Gastrocnemius medialis (tissue), 4 donors: Measurements from ENCODE around the gene DOCK3.

Experiments used
- POLR2A ChIP-seq, 2 donors: fragments of 450-650 bp; IDR thresholded peaks; one replicate each; pipeline ENCODE4 v1.6.1; 2017; ENCODE audit warnings: antibody characterized with exemption in 2 of 2, mild to moderate bottlenecking in 2 of 2, moderate library complexity in 2 of 2
- TF ChIP-seq, protein P1 (sequence below), 5 experiments: fragments of 450-650 bp in 3 of 5; fragments of 200-600 bp in 2 of 5; sonication (generic) in 2 of 5; IDR thresholded peaks in 4 of 5; conservative IDR thresholded peaks in 1 of 5; 1 replicate in 4 of 5; 2 replicates in 1 of 5; pipeline ENCODE4 v1.5.1; 2016 to 2019; ENCODE audit warnings: antibody characterized with exemption in 5 of 5, mild to moderate bottlenecking in 3 of 5, moderate library complexity in 3 of 5

DNA sequence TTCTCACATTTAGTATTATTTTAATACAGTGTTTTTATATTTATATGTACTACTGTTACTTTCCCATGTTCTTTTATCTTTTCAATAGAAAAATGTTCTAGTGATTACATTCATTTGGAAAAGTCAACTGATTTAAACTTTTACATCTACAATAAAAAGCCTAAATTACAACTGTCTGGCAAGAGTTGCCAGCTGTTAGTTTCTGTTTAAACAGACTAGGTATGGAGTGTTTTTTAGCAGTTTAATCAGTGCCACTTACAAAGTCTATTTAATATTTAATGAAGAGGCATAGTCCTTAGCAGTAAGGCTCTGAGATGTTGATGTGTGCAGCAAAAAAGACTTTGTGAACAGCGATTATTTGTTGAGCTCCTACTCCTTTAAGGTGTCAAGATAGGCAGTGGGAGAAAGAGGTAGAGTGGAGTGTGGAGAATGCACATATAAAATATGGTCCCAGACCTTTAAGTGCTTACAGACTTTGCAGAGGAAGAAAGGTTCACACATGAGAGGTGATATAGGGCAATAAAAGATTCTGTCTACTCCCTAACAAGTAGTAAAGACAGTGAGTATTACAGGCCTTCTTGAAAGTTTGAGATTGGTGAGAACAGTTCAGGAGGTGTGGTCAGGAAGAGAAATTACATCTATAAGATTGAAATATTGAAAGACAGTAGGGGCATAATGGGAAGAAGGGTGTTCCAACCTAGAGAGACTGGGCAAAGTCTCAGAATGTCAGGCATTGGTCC lies 320.5 kb downstream of the DOCK3 start:
- TF ChIP-seq, protein P1, sequence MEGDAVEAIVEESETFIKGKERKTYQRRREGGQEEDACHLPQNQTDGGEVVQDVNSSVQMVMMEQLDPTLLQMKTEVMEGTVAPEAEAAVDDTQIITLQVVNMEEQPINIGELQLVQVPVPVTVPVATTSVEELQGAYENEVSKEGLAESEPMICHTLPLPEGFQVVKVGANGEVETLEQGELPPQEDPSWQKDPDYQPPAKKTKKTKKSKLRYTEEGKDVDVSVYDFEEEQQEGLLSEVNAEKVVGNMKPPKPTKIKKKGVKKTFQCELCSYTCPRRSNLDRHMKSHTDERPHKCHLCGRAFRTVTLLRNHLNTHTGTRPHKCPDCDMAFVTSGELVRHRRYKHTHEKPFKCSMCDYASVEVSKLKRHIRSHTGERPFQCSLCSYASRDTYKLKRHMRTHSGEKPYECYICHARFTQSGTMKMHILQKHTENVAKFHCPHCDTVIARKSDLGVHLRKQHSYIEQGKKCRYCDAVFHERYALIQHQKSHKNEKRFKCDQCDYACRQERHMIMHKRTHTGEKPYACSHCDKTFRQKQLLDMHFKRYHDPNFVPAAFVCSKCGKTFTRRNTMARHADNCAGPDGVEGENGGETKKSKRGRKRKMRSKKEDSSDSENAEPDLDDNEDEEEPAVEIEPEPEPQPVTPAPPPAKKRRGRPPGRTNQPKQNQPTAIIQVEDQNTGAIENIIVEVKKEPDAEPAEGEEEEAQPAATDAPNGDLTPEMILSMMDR (IDR thresholded peaks at IDR 0.05 in 4 of 5, conservative IDR thresholded peaks at IDR 0.05 in 1 of 5): no peak
- no peak for TF ChIP-seq POLR2A (IDR thresholded peaks at IDR 0.05)
